GM18870 (cell line): Measurements from ENCODE around the gene CRISPLD2.
"Not testable (repeated sequence)": the region's sequence is repeated elsewhere in the genome, so short reads cannot be mapped to it uniquely, and the experiment has no call there.

Experiments used
- ATAC-seq: cut with Tn5 transposase; IDR thresholded peaks from one replicate; pipeline ENCODE4 v1.9.1; 2021; ENCODE audit warnings: moderate library complexity; ENCODE audit not compliant: unreplicated experiment

The CRISPLD2 gene

GRCh38 chr16:84821179-84821578 is 1.4 kb downstream of the CRISPLD2 start:
- ATAC-seq = no peak

GRCh38 chr16:84821728-84822689 is 2.2 kb downstream of the CRISPLD2 start:
- no peak for ATAC-seq

- no peak for ATAC-seq
Measured at GRCh38 chr16:84822990-84823389, 3.2 kb downstream of the CRISPLD2 start.

- ATAC-seq = no peak
Measured at GRCh38 chr16:84823484-84823883, 3.7 kb downstream of the CRISPLD2 start.

- no peak for ATAC-seq
Measured at GRCh38 chr16:84823926-84824325, 4.1 kb downstream of the CRISPLD2 start.

GRCh38 chr16:84825896-84826557 is 6.2 kb downstream of the CRISPLD2 start:
- no peak for ATAC-seq

GRCh38 chr16:84826558-84826941 is 6.8 kb downstream of the CRISPLD2 start:
- no peak for ATAC-seq

GRCh38 chr16:84827131-84827574 is 7.4 kb downstream of the CRISPLD2 start:
- ATAC-seq = no peak

- ATAC-seq = no peak
Measured at GRCh38 chr16:84827897-84828296, 8.1 kb downstream of the CRISPLD2 start.

GRCh38 chr16:84828322-84828721 is 8.5 kb downstream of the CRISPLD2 start:
- no peak for ATAC-seq

GRCh38 chr16:84829168-84829965 is 9.6 kb downstream of the CRISPLD2 start:
- no peak for ATAC-seq

- no peak for ATAC-seq
Measured at GRCh38 chr16:84830765-84831384, 11.1 kb downstream of the CRISPLD2 start.

GRCh38 chr16:84831728-84832127 is 11.9 kb downstream of the CRISPLD2 start:
- ATAC-seq = not testable (repeated sequence)

GRCh38 chr16:84832488-84833143 is 12.8 kb downstream of the CRISPLD2 start:
- ATAC-seq = no peak

- ATAC-seq = no peak
Measured at GRCh38 chr16:84833144-84833500, 13.3 kb downstream of the CRISPLD2 start.

- ATAC-seq = no peak
Measured at GRCh38 chr16:84833542-84834402, 14.0 kb downstream of the CRISPLD2 start.

GRCh38 chr16:84834403-84834772 is 14.6 kb downstream of the CRISPLD2 start:
- no peak for ATAC-seq

GRCh38 chr16:84836234-84836647 is 16.5 kb downstream of the CRISPLD2 start:
- ATAC-seq = no peak

- no peak for ATAC-seq
Measured at GRCh38 chr16:84836967-84837366, 17.2 kb downstream of the CRISPLD2 start.
